ENCODE data around the gene UPB1. TPM values are rescaled to one million over a fixed set of nuclear protein-coding genes. Genes with fewer than 3 reads are reported as not detected.

Gene UPB1
- total RNA-seq, 1 experiment from 2014 or later = 0.09 TPM

DNA sequence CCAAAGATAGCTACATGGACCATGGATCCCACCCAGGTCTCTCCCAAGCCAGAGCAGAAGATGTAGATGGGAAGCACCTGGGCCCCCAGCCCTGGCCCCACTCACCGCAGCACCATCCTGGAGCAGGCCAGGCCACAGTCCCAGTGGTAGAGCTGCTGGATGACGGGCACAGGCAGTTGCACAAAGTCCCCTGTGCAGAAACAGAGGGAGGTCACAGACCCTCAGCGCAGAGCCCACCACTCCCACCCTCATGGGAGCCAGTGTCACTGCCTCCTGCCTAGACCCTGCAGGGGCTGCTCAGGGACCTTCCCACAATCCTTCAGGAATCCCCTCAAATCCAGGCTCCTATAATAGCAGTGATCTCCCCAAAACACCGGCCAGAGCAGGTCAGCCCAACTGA is 53.7 kb downstream of the UPB1 start (continued):
- TF ChIP-seq, protein P1, sequence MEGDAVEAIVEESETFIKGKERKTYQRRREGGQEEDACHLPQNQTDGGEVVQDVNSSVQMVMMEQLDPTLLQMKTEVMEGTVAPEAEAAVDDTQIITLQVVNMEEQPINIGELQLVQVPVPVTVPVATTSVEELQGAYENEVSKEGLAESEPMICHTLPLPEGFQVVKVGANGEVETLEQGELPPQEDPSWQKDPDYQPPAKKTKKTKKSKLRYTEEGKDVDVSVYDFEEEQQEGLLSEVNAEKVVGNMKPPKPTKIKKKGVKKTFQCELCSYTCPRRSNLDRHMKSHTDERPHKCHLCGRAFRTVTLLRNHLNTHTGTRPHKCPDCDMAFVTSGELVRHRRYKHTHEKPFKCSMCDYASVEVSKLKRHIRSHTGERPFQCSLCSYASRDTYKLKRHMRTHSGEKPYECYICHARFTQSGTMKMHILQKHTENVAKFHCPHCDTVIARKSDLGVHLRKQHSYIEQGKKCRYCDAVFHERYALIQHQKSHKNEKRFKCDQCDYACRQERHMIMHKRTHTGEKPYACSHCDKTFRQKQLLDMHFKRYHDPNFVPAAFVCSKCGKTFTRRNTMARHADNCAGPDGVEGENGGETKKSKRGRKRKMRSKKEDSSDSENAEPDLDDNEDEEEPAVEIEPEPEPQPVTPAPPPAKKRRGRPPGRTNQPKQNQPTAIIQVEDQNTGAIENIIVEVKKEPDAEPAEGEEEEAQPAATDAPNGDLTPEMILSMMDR (IDR thresholded peaks at IDR 0.05) = no peak
- no peak for TF ChIP-seq TP53 (CRISPR knock-in tag; IDR thresholded peaks at IDR 0.05)
- no peak for TF ChIP-seq ATF1 (CRISPR knock-in tag; IDR thresholded peaks at IDR 0.05)

DNA sequence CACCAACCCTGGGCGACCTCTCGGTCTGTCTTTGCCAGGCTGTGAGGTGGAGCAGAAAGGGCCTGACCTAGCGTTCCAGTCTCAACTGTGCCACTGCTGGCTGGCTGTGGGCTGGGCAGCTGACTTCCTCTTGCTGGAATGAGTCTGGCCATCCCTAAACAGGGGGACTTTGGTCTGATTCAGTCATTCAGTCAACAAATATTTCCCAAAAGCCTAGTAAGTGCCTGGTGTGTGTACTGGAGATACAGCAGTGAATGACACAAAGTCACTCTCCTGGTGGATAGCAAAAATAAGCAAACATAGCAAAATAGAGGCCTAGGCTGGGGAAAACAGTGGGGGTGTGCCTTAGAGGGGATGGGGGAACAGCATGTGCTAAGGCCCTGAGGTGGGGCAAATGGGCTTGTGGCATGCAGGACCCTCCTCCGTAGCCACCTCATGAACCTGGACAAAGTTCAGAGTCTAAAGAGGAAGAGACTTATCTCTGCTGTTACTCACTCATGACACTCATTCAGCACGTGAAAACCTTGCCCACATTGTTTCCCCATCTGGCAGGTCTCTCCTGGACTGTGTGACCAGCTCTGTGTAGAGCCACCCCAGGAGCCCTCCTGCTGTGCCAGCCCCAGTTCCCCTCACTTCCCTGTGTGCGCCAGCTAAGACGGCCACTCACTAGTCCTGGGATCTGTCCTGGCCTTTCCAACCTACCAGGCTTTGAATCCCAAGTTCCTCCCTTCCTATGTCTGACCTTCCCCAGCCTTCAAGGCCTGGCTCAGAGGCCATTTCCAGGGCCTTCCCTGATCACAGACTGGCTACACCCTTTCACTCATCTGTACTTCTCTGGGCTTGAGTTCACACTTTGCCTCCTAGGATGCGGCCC is 55.1 kb downstream of the UPB1 start:
- no peak overlapping the region; the same call in 1 of the 2 replicates for H3K27ac Mint-ChIP-seq
- H3K27me3 Mint-ChIP-seq (ENCODE audit: low read depth) = no peaks in the 10 kb centered on the region
- ChIA-PET POLR2A (interaction anchor here (0.7 kb wide), 1 partner anchor 9 kb away, joined by 3 read pairs; no protein-coding TSS in a partner anchor), CTCF (interaction anchor here (1.1 kb wide), 1 partner anchor 17 kb away, joined by 3 read pairs; no protein-coding TSS in a partner anchor)
- no peak for TF ChIP-seq IRF2 (CRISPR knock-in tag; IDR thresholded peaks at IDR 0.05; ENCODE audit: borderline replicate concordance, low read depth)
- no peak for TF ChIP-seq ZNF396 (CRISPR knock-in tag; IDR thresholded peaks at IDR 0.05; ENCODE audit: borderline replicate concordance)
- TF ChIP-seq ZNF138 (CRISPR knock-in tag; conservative IDR thresholded peaks at IDR 0.05) = no peak
- no peak for TF ChIP-seq NR3C1 (CRISPR knock-in tag; conservative IDR thresholded peaks at IDR 0.05; ENCODE audit: low read depth)
- TF ChIP-seq ESRRA (CRISPR knock-in tag; IDR thresholded peaks at IDR 0.05; ENCODE audit: borderline replicate concordance) = no peak
- no peak for TF ChIP-seq ZNF317 (CRISPR knock-in tag; IDR thresholded peaks at IDR 0.05; ENCODE audit: borderline replicate concordance, low read depth)
- no peak for TF ChIP-seq JUN (CRISPR knock-in tag; IDR thresholded peaks at IDR 0.05)
- no peak for TF ChIP-seq TP53 (CRISPR knock-in tag; IDR thresholded peaks at IDR 0.05)
- no peak for TF ChIP-seq NFYB (CRISPR knock-in tag; conservative IDR thresholded peaks at IDR 0.05; ENCODE audit: low read depth)
- TF ChIP-seq, protein P2, sequence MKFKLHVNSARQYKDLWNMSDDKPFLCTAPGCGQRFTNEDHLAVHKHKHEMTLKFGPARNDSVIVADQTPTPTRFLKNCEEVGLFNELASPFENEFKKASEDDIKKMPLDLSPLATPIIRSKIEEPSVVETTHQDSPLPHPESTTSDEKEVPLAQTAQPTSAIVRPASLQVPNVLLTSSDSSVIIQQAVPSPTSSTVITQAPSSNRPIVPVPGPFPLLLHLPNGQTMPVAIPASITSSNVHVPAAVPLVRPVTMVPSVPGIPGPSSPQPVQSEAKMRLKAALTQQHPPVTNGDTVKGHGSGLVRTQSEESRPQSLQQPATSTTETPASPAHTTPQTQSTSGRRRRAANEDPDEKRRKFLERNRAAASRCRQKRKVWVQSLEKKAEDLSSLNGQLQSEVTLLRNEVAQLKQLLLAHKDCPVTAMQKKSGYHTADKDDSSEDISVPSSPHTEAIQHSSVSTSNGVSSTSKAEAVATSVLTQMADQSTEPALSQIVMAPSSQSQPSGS (CRISPR knock-in tag; IDR thresholded peaks at IDR 0.05; ENCODE audit: borderline replicate concordance, low read depth) = no peak
- TF ChIP-seq TEAD4 (CRISPR knock-in tag; IDR thresholded peaks at IDR 0.05) = no peak
- TF ChIP-seq SMAD4 (CRISPR knock-in tag; IDR thresholded peaks at IDR 0.05) = no peak
- TF ChIP-seq, protein P3, sequence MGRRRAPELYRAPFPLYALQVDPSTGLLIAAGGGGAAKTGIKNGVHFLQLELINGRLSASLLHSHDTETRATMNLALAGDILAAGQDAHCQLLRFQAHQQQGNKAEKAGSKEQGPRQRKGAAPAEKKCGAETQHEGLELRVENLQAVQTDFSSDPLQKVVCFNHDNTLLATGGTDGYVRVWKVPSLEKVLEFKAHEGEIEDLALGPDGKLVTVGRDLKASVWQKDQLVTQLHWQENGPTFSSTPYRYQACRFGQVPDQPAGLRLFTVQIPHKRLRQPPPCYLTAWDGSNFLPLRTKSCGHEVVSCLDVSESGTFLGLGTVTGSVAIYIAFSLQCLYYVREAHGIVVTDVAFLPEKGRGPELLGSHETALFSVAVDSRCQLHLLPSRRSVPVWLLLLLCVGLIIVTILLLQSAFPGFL (CRISPR knock-in tag; IDR thresholded peaks at IDR 0.05; ENCODE audit: borderline replicate concordance) = no peak
- TF ChIP-seq ZNF232 (CRISPR knock-in tag; IDR thresholded peaks at IDR 0.05) = no peak
- TF ChIP-seq ATF1 (CRISPR knock-in tag; IDR thresholded peaks at IDR 0.05) = no peak
- TF ChIP-seq, protein P4, sequence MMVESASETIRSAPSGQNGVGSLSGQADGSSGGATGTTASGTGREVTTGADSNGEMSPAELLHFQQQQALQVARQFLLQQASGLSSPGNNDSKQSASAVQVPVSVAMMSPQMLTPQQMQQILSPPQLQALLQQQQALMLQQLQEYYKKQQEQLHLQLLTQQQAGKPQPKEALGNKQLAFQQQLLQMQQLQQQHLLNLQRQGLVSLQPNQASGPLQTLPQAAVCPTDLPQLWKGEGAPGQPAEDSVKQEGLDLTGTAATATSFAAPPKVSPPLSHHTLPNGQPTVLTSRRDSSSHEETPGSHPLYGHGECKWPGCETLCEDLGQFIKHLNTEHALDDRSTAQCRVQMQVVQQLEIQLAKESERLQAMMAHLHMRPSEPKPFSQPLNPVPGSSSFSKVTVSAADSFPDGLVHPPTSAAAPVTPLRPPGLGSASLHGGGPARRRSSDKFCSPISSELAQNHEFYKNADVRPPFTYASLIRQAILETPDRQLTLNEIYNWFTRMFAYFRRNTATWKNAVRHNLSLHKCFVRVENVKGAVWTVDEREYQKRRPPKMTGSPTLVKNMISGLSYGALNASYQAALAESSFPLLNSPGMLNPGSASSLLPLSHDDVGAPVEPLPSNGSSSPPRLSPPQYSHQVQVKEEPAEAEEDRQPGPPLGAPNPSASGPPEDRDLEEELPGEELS (CRISPR knock-in tag; IDR thresholded peaks at IDR 0.05) = no peak
- TF ChIP-seq, protein P5, sequence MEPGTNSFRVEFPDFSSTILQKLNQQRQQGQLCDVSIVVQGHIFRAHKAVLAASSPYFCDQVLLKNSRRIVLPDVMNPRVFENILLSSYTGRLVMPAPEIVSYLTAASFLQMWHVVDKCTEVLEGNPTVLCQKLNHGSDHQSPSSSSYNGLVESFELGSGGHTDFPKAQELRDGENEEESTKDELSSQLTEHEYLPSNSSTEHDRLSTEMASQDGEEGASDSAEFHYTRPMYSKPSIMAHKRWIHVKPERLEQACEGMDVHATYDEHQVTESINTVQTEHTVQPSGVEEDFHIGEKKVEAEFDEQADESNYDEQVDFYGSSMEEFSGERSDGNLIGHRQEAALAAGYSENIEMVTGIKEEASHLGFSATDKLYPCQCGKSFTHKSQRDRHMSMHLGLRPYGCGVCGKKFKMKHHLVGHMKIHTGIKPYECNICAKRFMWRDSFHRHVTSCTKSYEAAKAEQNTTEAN (CRISPR knock-in tag; IDR thresholded peaks at IDR 0.05) = no peak
- TF ChIP-seq, protein P6, sequence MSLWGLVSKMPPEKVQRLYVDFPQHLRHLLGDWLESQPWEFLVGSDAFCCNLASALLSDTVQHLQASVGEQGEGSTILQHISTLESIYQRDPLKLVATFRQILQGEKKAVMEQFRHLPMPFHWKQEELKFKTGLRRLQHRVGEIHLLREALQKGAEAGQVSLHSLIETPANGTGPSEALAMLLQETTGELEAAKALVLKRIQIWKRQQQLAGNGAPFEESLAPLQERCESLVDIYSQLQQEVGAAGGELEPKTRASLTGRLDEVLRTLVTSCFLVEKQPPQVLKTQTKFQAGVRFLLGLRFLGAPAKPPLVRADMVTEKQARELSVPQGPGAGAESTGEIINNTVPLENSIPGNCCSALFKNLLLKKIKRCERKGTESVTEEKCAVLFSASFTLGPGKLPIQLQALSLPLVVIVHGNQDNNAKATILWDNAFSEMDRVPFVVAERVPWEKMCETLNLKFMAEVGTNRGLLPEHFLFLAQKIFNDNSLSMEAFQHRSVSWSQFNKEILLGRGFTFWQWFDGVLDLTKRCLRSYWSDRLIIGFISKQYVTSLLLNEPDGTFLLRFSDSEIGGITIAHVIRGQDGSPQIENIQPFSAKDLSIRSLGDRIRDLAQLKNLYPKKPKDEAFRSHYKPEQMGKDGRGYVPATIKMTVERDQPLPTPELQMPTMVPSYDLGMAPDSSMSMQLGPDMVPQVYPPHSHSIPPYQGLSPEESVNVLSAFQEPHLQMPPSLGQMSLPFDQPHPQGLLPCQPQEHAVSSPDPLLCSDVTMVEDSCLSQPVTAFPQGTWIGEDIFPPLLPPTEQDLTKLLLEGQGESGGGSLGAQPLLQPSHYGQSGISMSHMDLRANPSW (CRISPR knock-in tag; conservative IDR thresholded peaks at IDR 0.05; ENCODE audit: low read depth) = no peak
- TF ChIP-seq, protein P7, sequence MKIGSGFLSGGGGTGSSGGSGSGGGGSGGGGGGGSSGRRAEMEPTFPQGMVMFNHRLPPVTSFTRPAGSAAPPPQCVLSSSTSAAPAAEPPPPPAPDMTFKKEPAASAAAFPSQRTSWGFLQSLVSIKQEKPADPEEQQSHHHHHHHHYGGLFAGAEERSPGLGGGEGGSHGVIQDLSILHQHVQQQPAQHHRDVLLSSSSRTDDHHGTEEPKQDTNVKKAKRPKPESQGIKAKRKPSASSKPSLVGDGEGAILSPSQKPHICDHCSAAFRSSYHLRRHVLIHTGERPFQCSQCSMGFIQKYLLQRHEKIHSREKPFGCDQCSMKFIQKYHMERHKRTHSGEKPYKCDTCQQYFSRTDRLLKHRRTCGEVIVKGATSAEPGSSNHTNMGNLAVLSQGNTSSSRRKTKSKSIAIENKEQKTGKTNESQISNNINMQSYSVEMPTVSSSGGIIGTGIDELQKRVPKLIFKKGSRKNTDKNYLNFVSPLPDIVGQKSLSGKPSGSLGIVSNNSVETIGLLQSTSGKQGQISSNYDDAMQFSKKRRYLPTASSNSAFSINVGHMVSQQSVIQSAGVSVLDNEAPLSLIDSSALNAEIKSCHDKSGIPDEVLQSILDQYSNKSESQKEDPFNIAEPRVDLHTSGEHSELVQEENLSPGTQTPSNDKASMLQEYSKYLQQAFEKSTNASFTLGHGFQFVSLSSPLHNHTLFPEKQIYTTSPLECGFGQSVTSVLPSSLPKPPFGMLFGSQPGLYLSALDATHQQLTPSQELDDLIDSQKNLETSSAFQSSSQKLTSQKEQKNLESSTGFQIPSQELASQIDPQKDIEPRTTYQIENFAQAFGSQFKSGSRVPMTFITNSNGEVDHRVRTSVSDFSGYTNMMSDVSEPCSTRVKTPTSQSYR (CRISPR knock-in tag; IDR thresholded peaks at IDR 0.05) = no peak
- TF ChIP-seq ZNF263 (CRISPR knock-in tag; IDR thresholded peaks at IDR 0.05; ENCODE audit: low read depth) = no peak
- H3K4me3 Mint-ChIP-seq = no peak overlapping the region
- no peak for DNase-seq (ENCODE audit: low spot score)
- no peak for ATAC-seq
- no peaks in the 10 kb centered on the region for H3K9me3 Mint-ChIP-seq
- peaks cover 25% of the 10 kb centered on the region for H3K36me3 Mint-ChIP-seq
- H3K4me1 Mint-ChIP-seq = peaks cover 14% of the 10 kb centered on the region

Data from WTC11 (cell line).